HG02885 (cell line): ENCODE results near the gene KAZN.

Source experiments
- ATAC-seq: cut with Tn5 transposase; IDR thresholded peaks from one replicate; pipeline ENCODE4 v1.9.1; 2021; ENCODE audit warnings: mild to moderate bottlenecking; ENCODE audit not compliant: unreplicated experiment, poor library complexity

The KAZN gene

GRCh38 chr1:14810595-14811361, 212.3 kb downstream of the KAZN start:
- no peak for ATAC-seq

- ATAC-seq, result no peak
Measured at GRCh38 chr1:14811573-14811972, 213.1 kb downstream of the KAZN start.

GRCh38 chr1:14812189-14812588, 213.7 kb downstream of the KAZN start:
- ATAC-seq, result no peak

- ATAC-seq, result no peak
Measured at GRCh38 chr1:14815175-14815877, 216.8 kb downstream of the KAZN start.

GRCh38 chr1:14817223-14818170, 219.0 kb downstream of the KAZN start:
- ATAC-seq, result no peak

- ATAC-seq, result no peak
Measured at GRCh38 chr1:14820295-14821085, 222.0 kb downstream of the KAZN start.

- no peak for ATAC-seq
Measured at GRCh38 chr1:14822493-14822892, 224.0 kb downstream of the KAZN start.

GRCh38 chr1:14822996-14823395, 224.5 kb downstream of the KAZN start:
- no peak for ATAC-seq

GRCh38 chr1:14824314-14824915, 225.9 kb downstream of the KAZN start:
- no peak for ATAC-seq

GRCh38 chr1:14825396-14825795, 226.9 kb downstream of the KAZN start:
- ATAC-seq, result no peak

- no peak for ATAC-seq
Measured at GRCh38 chr1:14826172-14826636, 227.7 kb downstream of the KAZN start.

GRCh38 chr1:14826731-14827326, 228.3 kb downstream of the KAZN start:
- no peak for ATAC-seq

GRCh38 chr1:14827870-14828269, 229.4 kb downstream of the KAZN start:
- ATAC-seq, result no peak

- ATAC-seq, result no peak
Measured at GRCh38 chr1:14828665-14829064, 230.2 kb downstream of the KAZN start.

- no peak for ATAC-seq
Measured at GRCh38 chr1:14835725-14836124, 237.2 kb downstream of the KAZN start.

GRCh38 chr1:14836426-14837140, 238.1 kb downstream of the KAZN start:
- no peak for ATAC-seq

GRCh38 chr1:14840374-14840773, 241.9 kb downstream of the KAZN start:
- ATAC-seq, result no peak

GRCh38 chr1:14841456-14841855, 243.0 kb downstream of the KAZN start:
- no peak for ATAC-seq
